Smooth muscle cell (in vitro differentiated cells): ENCODE data around the gene SIM2. TPM values are rescaled to one million over a fixed set of nuclear protein-coding genes. Genes with fewer than 3 reads are reported as not detected.

Source experiments
- DNase-seq: peaks from one replicate; lab custom pipeline; 2025; ENCODE audit not compliant: unreplicated experiment; lab: John Stamatoyannopoulos, UW
- H2AFZ ChIP-seq: fragments of 200-600 bp; sonication (generic); 2 replicates; pipeline ENCODE4 v1.6.0; 2016; ENCODE audit warnings: antibody characterized with exemption, low read depth, mild to moderate bottlenecking
- H3F3A ChIP-seq: fragments of 200-600 bp; sonication (generic); 2 replicates; pipeline ENCODE4 v1.6.0; 2017; ENCODE audit warnings: antibody characterized with exemption, low read depth
- H3K27ac ChIP-seq: fragments of 200-600 bp; sonication (generic); 2 replicates; pipeline ENCODE4 v1.5.1; 2016; ENCODE audit warnings: low read depth, mild to moderate bottlenecking
- H3K27me3 ChIP-seq: fragments of 200-600 bp; sonication (generic); 2 replicates; pipeline ENCODE4 v1.6.1; 2016; ENCODE audit warnings: low read depth, mild to moderate bottlenecking
- H3K36me3 ChIP-seq: fragments of 200-600 bp; sonication (generic); 2 replicates; pipeline ENCODE4 v1.5.1; 2016; ENCODE audit warnings: low read depth
- H3K4me1 ChIP-seq: fragments of 200-600 bp; sonication (generic); 2 replicates; pipeline ENCODE4 v1.5.1; 2016; ENCODE audit warnings: low read depth
- H3K4me2 ChIP-seq: fragments of 200-600 bp; sonication (generic); 2 replicates; pipeline ENCODE4 v1.6.0; 2016; ENCODE audit warnings: mild to moderate bottlenecking
- H3K4me3 ChIP-seq: fragments of 200-600 bp; sonication (generic); 2 replicates; pipeline ENCODE4 v1.5.1; 2016; ENCODE audit warnings: mild to moderate bottlenecking
- H3K79me2 ChIP-seq: fragments of 200-600 bp; sonication (generic); 2 replicates; pipeline ENCODE4 v1.6.0; 2016; ENCODE audit warnings: low read depth, mild to moderate bottlenecking
- H3K9ac ChIP-seq: fragments of 200-600 bp; sonication (generic); 2 replicates; pipeline ENCODE4 v1.6.0; 2016; ENCODE audit warnings: low read depth
- H3K9me3 ChIP-seq: fragments of 200-600 bp; sonication (generic); replicated peaks from 2 replicates; pipeline ENCODE4 v1.5.1; 2016; ENCODE audit warnings: low read depth
- H4K20me1 ChIP-seq: fragments of 200-600 bp; sonication (generic); 2 replicates; pipeline ENCODE4 v1.6.0; 2016; ENCODE audit warnings: low read depth
- WGBS: methylation state at CpG from one replicate; pipeline ENCODE4 v1.1.7; 2016; ENCODE audit warnings: low lambda C conversion rate; 5-methylcytosine and 5-hydroxymethylcytosine counted together
- polyA plus RNA-seq: library from polyadenylated mRNA; unstranded; fragments of >200 nt; fragmentation: Nextera tagmentation; extraction: Ambion mirVana; gene quantifications from 2 replicates; pipeline ENCODE4 v1.2.1, GENCODE V29; 2016
- total RNA-seq: library from RNA; depleted of rRNA; stranded (reverse); fragments of >200 nt; gene quantifications from 2 replicates; pipeline ENCODE4 v1.2.3, GENCODE V29; 2014
- TF ChIP-seq, protein P1 (sequence below): fragments of 200-600 bp; sonication (generic); IDR thresholded peaks from 2 replicates; pipeline ENCODE4 v1.5.1; 2017; ENCODE audit warnings: borderline replicate concordance, mild to moderate bottlenecking, antibody characterized with exemption; ENCODE audit not compliant: insufficient read depth, poor library complexity, severe bottlenecking

Gene SIM2
- total and polyA plus RNA-seq, 2 experiments from 2014 or later = 0.25 TPM; not detected in 1

DNA sequence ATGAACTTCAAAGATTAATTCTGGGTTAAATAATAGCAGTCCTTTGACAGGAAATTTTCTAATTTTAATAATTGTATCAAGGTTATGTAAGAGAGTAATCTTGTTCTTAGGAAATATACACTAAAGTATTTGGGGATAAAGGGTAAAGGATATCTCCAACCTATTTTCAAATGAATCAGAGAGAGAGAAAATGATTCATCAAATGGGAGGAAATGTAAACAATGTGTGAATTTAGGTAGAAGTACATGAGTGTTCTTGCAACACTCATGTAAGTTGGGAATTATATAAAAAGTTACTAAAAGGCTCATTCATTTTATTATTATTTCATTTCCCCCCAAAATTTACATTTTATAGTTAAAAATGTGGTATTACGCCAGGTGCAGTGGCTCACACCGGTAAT lies 20.4 kb upstream of the SIM2 start:
- H3K79me2 ChIP-seq = no peaks in the 10 kb centered on the region
- no peaks in the 10 kb centered on the region for H3K4me1 ChIP-seq
- TF ChIP-seq, protein P1, sequence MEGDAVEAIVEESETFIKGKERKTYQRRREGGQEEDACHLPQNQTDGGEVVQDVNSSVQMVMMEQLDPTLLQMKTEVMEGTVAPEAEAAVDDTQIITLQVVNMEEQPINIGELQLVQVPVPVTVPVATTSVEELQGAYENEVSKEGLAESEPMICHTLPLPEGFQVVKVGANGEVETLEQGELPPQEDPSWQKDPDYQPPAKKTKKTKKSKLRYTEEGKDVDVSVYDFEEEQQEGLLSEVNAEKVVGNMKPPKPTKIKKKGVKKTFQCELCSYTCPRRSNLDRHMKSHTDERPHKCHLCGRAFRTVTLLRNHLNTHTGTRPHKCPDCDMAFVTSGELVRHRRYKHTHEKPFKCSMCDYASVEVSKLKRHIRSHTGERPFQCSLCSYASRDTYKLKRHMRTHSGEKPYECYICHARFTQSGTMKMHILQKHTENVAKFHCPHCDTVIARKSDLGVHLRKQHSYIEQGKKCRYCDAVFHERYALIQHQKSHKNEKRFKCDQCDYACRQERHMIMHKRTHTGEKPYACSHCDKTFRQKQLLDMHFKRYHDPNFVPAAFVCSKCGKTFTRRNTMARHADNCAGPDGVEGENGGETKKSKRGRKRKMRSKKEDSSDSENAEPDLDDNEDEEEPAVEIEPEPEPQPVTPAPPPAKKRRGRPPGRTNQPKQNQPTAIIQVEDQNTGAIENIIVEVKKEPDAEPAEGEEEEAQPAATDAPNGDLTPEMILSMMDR = no peak
- no peak overlapping the region for H3K9ac ChIP-seq
- no peak overlapping the region for H3K4me3 ChIP-seq
- H3K36me3 ChIP-seq = no peaks in the 10 kb centered on the region
- WGBS = 96% methylated on average over 2 of the region's 2 CpGs
- no peak overlapping the region for H3K4me2 ChIP-seq
- no peak overlapping the region for H2AFZ ChIP-seq
- H4K20me1 ChIP-seq = no peaks in the 10 kb centered on the region
- no peak overlapping the region for H3K27ac ChIP-seq
- H3K9me3 ChIP-seq = peaks cover 11% of the 10 kb centered on the region
- H3K27me3 ChIP-seq = peaks cover 12% of the 10 kb centered on the region
- no peak for DNase-seq
- no peaks in the 10 kb centered on the region for H3F3A ChIP-seq

DNA sequence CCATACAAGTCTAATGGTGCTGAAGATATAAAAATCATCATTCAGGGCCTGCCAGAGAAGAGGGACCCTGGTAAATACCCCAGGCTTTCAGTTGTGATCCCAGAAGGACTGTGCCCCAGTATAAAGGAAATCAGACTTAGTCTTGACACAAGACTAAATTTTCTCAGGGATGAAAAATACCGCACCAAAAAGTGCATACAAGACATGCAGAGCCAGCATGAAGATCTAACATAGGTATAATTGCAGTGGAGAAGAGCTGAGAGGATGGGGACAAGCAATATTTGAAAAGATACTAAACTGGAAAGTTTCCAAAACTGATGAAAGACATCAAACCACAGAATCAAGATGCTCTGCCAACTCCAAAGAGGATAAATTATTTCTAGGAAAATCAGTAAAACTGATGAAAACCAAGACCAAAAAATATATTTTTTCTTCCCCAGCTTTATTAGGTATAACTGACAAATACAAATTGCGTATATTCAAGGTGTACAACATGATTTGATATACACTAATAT lies 17.7 kb upstream of the SIM2 start:
- Histone ChIP-seq H4K20me1 (no peaks in the 10 kb centered on the region), H3K4me2 (no peak overlapping the region), H3K27me3 (peaks cover 35% of the 10 kb centered on the region), H2AFZ (no peak overlapping the region), H3K36me3 (no peaks in the 10 kb centered on the region), H3K9me3 (peaks cover 11% of the 10 kb centered on the region), H3K9ac (no peak overlapping the region), H3K27ac (no peak overlapping the region), H3F3A (no peaks in the 10 kb centered on the region), H3K4me1 (no peaks in the 10 kb centered on the region), H3K79me2 (no peaks in the 10 kb centered on the region), H3K4me3 (no peak overlapping the region)
- WGBS = 64% methylated on average over 2 of the region's 2 CpGs
- DNase-seq = no peak
- TF ChIP-seq, protein P1 = no peak

DNA sequence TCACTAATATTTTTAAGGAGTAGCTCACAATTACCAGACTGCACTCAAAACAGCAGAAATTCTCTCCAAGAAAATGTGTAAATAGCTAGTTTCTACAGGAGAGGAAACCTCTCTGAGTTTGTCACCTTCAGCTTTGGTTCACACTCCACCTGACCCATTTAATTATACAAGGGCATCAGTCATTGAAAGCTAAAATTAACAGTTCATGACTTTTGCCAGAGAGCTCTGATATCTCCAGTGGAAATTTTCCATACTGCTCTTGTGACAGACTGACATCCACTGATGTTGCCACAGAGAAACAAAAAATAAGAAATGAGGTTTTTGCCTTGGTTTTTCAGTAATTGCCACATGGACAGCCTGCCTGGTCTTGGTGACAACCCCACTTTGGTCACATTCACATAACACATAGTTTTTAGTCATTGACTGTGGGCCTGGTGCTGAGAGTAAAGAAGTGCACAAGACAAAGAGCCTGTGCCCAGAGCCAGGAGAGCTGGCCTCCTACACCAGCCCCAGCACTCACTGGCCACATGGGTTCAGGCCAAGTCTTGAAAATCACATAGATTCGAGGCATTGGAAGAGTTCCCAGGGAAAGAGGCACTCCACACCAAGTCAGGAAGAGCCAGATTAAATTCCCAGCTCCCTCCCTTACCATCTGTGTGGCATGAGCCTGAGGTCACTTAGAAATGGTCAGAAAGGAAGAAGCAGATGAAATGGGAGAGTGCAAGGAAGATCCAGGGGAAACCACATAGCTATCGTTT lies 13.8 kb upstream of the SIM2 start:
- H3K4me1 ChIP-seq = no peaks in the 10 kb centered on the region
- DNase-seq = no peak
- no peak overlapping the region for H3K4me3 ChIP-seq
- H3K9ac ChIP-seq = no peak overlapping the region
- H3F3A ChIP-seq = no peaks in the 10 kb centered on the region
- H3K36me3 ChIP-seq = no peaks in the 10 kb centered on the region
- no peak overlapping the region for H2AFZ ChIP-seq
- H3K9me3 ChIP-seq = peaks cover 11% of the 10 kb centered on the region
- TF ChIP-seq, protein P1 = no peak
- peaks cover 70% of the 10 kb centered on the region for H3K27me3 ChIP-seq
- 76% methylated on average over 2 of the region's 2 CpGs for WGBS
- H3K4me2 ChIP-seq = no peak overlapping the region
- no peak overlapping the region for H3K27ac ChIP-seq
- no peaks in the 10 kb centered on the region for H3K79me2 ChIP-seq
- H4K20me1 ChIP-seq = no peaks in the 10 kb centered on the region

DNA sequence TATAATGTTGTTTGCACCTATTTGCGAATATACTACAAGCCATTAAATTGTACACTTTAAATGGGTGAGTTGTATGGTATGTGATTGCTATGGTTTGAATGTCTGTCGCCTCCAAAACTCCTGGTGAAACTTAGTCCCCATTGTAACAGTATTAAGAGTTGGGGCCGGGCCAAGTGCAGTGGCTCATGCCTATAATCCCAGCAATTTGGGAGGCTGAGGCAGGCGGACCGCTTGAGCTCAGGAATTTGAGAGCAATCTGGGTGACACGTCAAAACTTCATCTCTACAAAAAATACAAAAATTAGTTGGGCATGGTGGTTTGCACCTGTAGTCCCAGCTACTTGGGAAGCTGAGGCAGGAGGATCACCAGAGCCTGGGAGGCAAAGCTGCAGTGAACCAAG lies 12.0 kb upstream of the SIM2 start:
- H3K4me1 ChIP-seq = peaks cover 2% of the 10 kb centered on the region
- TF ChIP-seq, protein P1 = no peak
- H3K27ac ChIP-seq = no peak overlapping the region
- no peaks in the 10 kb centered on the region for H3K9me3 ChIP-seq
- no peak for DNase-seq
- H4K20me1 ChIP-seq = no peaks in the 10 kb centered on the region
- H3K4me3 ChIP-seq = no peak overlapping the region
- H3K4me2 ChIP-seq = no peak overlapping the region
- WGBS = 94% methylated on average over 6 of the region's 6 CpGs
- no peaks in the 10 kb centered on the region for H3K79me2 ChIP-seq
- peaks cover 88% of the 10 kb centered on the region for H3K27me3 ChIP-seq
- H3K36me3 ChIP-seq = no peaks in the 10 kb centered on the region
- no peak overlapping the region for H3K9ac ChIP-seq
- H3F3A ChIP-seq = peaks cover 10% of the 10 kb centered on the region
- no peak overlapping the region for H2AFZ ChIP-seq
